KMS-11 (cell line): ENCODE measurements around the gene LNX1.
"Not testable (repeated sequence)": the region's sequence is repeated elsewhere in the genome, so short reads cannot be mapped to it uniquely, and the experiment has no call there.

ENCODE experiments used
- H2AFZ ChIP-seq: fragments of 200-600 bp; sonication (generic); 2 replicates; pipeline ENCODE4 v1.6.1; 2016; ENCODE audit warnings: antibody characterized with exemption, mixed run types, low read depth
- H3K27ac ChIP-seq: fragments of 200-600 bp; sonication (generic); 2 replicates; pipeline ENCODE4 v1.6.1; 2016; ENCODE audit warnings: mild to moderate bottlenecking, mixed run types
- H3K27me3 ChIP-seq: fragments of 200-600 bp; sonication (generic); 2 replicates; pipeline ENCODE4 v1.6.1; 2017; ENCODE audit warnings: mild to moderate bottlenecking, low read depth, mixed run types, moderate library complexity; ENCODE audit not compliant: insufficient read depth
- H3K36me3 ChIP-seq: fragments of 200-600 bp; sonication (generic); 2 replicates; pipeline ENCODE4 v1.6.1; 2017; ENCODE audit warnings: mild to moderate bottlenecking, mixed run types; ENCODE audit not compliant: insufficient read depth
- H3K4me1 ChIP-seq: fragments of 200-600 bp; sonication (generic); 2 replicates; pipeline ENCODE4 v1.6.1; 2016; ENCODE audit warnings: mild to moderate bottlenecking, low read depth, mixed run types; ENCODE audit not compliant: poor library complexity, severe bottlenecking
- H3K4me2 ChIP-seq: fragments of 200-600 bp; sonication (generic); 2 replicates; pipeline ENCODE4 v1.7.0; 2016; ENCODE audit warnings: mild to moderate bottlenecking, mixed run types
- H3K4me3 ChIP-seq: fragments of 200-600 bp; sonication (generic); IDR thresholded peaks from 2 replicates; pipeline ENCODE4 v1.6.1; 2017; ENCODE audit warnings: low read depth, low read length, mixed read lengths; ENCODE audit not compliant: insufficient read depth
- H3K79me2 ChIP-seq: fragments of 200-600 bp; sonication (generic); 2 replicates; pipeline ENCODE4 v1.6.1; 2016; ENCODE audit warnings: low read depth, mixed run types; ENCODE audit not compliant: insufficient read depth
- H3K9ac ChIP-seq: fragments of 200-600 bp; sonication (generic); 2 replicates; pipeline ENCODE4 v1.6.1; 2016; ENCODE audit warnings: mild to moderate bottlenecking, mixed run types
- H4K20me1 ChIP-seq: fragments of 200-600 bp; sonication (generic); 2 replicates; pipeline ENCODE4 v1.6.1; 2016; ENCODE audit warnings: mild to moderate bottlenecking, mixed run types; ENCODE audit not compliant: insufficient read depth
- TF ChIP-seq, protein P1 (sequence below): fragments of 200-600 bp; sonication (generic); conservative IDR thresholded peaks from 2 replicates; pipeline ENCODE4 v1.6.1; 2017; ENCODE audit warnings: low read depth, mild to moderate bottlenecking, antibody characterized with exemption, low read length, moderate library complexity, mixed read lengths

Gene LNX1

GRCh38 chr4:53421791-53422190 lies 169.5 kb downstream of the LNX1 start:
- Histone ChIP-seq H3K27me3 (no peaks in the 10 kb centered on the region), H3K4me3 (no peak overlapping the region), H3K36me3 (no peaks in the 10 kb centered on the region), H3K4me1 (peaks cover 9% of the 10 kb centered on the region), H2AFZ (no peak overlapping the region), H3K27ac (no peak overlapping the region), H3K4me2 (no peak overlapping the region), H4K20me1 (peaks cover 7% of the 10 kb centered on the region; the same call in 1 of the 2 replicates), H3K9ac (no peak overlapping the region), H3K79me2 (no peaks in the 10 kb centered on the region)
- TF ChIP-seq, protein P1, sequence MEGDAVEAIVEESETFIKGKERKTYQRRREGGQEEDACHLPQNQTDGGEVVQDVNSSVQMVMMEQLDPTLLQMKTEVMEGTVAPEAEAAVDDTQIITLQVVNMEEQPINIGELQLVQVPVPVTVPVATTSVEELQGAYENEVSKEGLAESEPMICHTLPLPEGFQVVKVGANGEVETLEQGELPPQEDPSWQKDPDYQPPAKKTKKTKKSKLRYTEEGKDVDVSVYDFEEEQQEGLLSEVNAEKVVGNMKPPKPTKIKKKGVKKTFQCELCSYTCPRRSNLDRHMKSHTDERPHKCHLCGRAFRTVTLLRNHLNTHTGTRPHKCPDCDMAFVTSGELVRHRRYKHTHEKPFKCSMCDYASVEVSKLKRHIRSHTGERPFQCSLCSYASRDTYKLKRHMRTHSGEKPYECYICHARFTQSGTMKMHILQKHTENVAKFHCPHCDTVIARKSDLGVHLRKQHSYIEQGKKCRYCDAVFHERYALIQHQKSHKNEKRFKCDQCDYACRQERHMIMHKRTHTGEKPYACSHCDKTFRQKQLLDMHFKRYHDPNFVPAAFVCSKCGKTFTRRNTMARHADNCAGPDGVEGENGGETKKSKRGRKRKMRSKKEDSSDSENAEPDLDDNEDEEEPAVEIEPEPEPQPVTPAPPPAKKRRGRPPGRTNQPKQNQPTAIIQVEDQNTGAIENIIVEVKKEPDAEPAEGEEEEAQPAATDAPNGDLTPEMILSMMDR: no peak

DNA sequence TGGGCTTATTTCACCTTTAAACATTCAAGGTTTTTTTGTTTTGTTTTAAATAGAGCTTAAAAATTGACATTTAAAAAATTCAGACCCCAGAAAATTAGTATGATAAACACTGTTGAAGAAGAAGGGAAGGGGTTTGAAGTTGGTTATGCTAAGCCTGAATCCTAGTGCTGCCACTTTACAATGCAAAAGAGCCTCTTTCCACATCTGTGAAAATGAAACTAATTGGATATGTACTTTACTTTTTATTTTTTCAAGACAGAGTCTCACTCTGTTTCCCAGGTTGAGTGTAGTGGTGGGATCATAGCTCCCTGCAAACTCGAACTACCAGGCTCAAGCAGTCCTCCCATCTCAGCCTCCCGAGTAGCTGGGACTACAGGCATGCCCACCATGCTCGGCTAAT lies 172.1 kb downstream of the LNX1 start:
- no peak overlapping the region for H3K4me3 ChIP-seq
- peaks cover 9% of the 10 kb centered on the region for H3K4me1 ChIP-seq
- H2AFZ ChIP-seq: no peak overlapping the region
- H3K79me2 ChIP-seq: no peaks in the 10 kb centered on the region
- no peaks in the 10 kb centered on the region for H3K27me3 ChIP-seq
- no peaks in the 10 kb centered on the region; the same call in 1 of the 2 replicates for H4K20me1 ChIP-seq
- no peak overlapping the region for H3K4me2 ChIP-seq
- H3K9ac ChIP-seq: no peak overlapping the region
- H3K36me3 ChIP-seq: no peaks in the 10 kb centered on the region
- TF ChIP-seq, protein P1: no peak
- H3K27ac ChIP-seq: no peak overlapping the region

DNA sequence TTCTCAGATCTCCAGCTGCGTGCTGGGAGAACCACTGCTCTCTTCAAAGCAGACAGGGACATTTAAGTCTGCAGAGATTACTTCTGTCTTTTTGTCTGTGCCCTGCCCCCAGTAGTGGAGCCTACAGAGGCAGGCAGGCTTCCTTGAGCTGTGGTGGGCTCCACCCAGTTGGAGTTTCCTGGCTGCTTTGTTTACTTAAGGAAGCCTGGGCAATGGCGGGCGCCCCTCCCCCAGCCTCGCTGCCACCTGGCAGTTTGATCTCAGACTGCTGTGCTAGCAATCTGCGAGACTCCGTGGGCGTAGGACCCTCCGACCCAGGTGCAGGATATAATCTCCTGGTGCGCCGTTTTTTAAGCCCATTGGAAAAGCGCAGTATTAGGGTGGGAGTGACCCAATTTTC lies 181.8 kb downstream of the LNX1 start:
- H2AFZ ChIP-seq, H3K4me1 ChIP-seq, H3K4me3 ChIP-seq, H3K4me2 ChIP-seq, H3K36me3 ChIP-seq, H3K9ac ChIP-seq, H3K27me3 ChIP-seq, H3K27ac ChIP-seq: not testable (repeated sequence)
- Histone ChIP-seq H3K79me2 (peaks cover 28% of the 10 kb centered on the region; the same call in 1 of the 2 replicates), H4K20me1 (peaks cover 13% of the 10 kb centered on the region)
